Stimulated activated CD8-positive, alpha-beta memory T cell treated with anti-CD3 and anti-CD28 coated beads, Interleukin-4, amount 100 ng/mL, for 24 hours (primary cell): ENCODE results near the gene SLC41A1.
A peak's percentile ranks its signal among the peaks of the same experiment; 100 is the strongest.

Experiments used
- DNase-seq: peaks from one replicate; pipeline ENCODE4 v3.0.0-alpha.2; 2020; ENCODE audit warnings: low read depth

The SLC41A1 gene

DNA sequence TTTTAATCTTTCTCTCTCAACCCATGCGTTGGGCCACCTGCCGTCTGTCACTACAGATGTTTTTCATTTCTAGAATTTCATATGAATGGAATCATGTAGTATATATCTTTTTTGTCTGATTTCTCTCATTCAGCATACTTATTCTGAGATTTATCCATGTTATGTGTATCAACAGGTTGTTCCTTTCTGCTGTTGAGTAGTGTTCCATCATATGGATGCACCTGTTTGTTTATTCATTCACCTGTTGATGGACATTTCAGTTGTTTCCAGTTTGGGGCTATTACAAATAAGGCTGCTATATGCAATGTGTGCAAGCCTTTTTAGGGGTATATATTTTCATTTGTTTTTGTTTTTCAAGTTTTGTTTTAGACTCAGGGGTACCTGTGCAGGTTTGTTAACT, 9.4 kb upstream of the SLC41A1 start:
- DNase-seq = no peak

DNA sequence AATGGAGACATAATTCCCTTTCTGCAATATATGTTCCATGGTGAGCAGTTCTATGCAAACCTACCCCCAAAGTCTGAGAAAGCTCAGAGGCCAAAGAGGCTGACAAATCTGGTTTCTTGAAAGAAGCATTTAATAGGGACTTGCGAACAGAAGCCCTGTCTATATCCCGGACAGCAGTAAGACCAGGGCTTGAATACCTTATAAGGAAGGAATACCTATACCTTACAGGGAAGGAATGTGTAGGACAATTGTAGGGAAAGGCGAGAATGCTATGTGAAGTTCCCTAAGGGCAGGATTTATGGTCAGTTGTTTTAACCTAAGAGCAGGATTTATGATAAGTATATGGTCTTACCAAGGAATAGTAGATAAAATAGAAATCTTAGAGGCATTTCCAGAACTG, 5.0 kb upstream of the SLC41A1 start:
- DNase-seq = no peak

DNA sequence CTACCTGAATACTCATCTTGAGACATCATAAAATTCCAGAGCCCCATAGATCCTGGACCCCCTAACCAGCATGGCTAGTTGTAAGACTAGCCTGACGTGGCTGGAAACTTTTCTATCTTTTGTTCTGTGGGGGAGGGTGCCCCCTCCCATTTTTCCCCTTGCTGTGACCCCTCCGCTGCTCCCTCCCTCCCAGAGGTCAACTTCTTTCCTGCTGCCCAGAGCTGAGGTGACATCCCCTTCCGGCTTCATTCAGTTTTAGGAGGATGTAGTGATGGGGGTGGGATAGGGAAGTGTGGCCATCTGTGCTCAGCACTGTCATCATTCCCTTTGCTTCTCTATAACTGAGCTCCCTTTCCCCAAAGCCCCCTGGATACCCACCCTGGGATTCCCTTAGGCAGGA, 4.4 kb upstream of the SLC41A1 start:
- DNase-seq = no peak

DNA sequence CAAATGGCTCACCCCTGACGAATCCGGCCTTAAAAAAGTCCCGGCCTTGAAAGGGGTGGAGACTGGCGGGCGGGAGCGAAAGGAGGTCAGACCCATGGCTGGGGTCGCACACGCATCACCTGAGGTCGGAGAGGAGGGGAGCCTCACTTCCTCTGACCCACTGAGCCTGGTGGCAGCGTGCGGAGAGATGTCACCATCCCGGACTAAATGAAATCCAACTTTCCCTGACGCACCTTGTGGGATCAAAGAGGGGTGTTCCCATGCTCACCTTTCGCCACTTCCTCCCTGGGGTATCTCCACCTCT, 709 bp upstream of the SLC41A1 start:
- no peak for DNase-seq

DNA sequence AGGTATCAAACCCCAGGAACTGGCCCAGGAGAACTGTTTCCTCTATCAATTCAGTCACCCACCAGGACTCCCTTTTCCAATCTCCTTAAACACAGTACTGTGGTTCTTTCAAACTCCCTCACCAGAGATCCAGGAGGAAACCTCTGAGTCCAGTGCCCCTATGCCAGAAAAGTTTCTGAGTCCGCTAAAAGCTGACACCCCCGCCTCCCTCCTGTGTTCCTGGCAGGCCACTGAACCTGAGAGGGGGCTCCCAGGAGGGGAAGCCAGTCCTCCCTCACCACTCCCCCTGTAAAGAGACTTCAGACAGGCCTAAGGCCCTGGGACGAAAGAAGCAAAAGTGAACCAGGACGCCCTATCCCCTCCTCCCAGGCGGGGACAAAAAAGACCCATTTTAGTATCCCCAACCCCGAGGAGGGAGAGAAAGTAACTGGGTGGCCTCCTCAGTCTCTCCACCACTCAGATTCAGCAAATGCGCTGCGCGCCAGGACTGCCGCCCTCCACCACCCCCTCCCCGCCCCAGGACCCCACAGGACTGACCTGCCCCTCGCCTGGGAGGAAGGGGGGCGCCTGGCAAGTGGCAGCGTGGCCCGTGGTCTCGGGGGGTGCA, 624 bp downstream of the SLC41A1 start:
- no peak for DNase-seq

DNA sequence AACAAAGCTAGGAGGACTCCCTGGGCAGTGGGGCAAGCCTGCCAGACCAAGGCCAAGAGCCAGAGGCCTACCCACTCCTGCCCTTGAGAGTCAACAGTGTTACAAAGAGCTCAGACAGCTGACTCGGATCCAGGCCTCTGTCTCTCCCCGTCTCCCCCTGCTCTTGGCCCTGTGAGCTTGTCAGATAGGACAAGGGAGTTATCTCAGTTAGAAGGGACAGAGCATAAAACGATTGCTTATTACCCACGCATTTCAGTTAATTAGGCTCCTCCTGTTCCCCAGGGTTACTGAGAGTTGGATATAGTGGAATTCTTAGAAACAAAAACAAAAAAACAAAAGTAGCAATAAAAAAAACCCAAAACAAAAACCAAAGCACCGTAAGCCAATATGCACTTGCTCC, 1.3 kb downstream of the SLC41A1 start:
- DNase-seq = no peak

DNA sequence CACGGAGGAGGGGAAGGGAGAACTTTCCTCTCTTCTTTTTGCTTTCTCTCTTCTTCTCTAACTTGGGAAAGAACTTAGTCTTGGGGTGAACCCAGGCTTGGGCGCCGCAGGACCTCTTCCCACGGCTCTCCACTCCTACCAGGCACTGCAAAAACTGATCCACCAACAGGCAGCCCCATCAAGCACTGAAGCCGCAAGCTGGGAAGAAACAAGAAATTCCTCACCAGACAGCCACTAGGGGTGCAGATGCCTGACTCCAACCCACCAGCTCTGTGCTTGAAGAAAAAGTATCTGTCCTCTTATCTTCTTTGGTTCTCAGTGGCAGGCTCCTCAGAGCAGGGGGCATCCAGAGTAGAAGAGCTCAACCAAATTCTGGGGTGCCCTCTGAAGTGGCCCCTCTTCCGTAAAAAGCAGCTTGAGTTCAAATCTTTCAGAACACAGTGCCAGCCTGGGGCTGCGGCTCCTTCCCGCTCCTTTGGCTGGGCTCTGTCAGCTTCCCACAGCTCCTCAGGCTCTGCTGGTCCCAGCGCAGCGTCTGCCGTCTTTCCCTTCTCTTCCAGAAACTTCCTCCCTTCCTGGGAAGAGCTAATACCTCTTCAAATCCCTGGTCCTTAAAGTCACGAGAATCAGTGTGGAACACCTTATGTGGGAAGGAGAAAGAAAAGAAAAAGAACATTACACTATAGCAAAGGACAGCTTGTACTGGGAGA, 2.4 kb downstream of the SLC41A1 start:
- DNase-seq = no peak

DNA sequence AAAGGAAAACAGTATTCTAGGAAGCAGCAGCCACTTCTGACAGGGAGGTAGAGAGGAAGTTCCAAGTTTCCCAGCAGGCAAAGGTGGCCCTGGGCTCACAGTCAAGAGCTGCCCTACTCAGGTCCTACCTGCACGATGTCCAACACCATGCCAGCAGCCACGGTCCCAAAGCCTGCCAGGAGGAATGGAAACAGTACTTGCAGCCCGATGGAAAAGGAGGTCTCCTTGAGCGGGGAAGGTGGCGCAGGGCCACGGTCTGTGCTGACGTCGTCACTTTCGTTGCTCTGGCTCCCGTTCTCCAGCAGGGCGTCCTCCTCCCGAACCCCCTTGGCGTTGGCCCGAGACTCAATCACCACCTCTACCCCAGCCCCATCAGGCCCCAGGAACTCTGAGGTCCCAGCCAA, 3.1 kb downstream of the SLC41A1 start:
- DNase-seq = no peak

DNA sequence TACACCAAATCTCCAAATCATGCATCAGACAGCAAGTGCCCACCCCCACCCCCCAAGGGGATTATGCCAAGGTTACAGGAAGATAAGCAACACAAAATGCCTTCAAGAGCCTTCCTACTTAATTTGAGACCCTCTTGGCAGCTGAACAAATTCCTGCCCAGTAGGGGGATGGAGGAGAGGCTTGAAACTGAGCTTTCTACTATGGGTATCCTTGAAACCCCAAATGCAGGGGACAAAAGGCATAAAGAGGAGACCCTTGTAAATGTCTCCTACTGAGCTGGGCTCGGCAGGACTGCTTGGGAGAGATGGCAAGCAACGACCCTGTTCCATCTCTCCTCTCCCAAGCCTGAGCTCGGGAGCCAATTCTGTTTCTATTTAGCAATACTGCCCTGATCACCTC, 3.5 kb downstream of the SLC41A1 start:
- DNase-seq = no peak

DNA sequence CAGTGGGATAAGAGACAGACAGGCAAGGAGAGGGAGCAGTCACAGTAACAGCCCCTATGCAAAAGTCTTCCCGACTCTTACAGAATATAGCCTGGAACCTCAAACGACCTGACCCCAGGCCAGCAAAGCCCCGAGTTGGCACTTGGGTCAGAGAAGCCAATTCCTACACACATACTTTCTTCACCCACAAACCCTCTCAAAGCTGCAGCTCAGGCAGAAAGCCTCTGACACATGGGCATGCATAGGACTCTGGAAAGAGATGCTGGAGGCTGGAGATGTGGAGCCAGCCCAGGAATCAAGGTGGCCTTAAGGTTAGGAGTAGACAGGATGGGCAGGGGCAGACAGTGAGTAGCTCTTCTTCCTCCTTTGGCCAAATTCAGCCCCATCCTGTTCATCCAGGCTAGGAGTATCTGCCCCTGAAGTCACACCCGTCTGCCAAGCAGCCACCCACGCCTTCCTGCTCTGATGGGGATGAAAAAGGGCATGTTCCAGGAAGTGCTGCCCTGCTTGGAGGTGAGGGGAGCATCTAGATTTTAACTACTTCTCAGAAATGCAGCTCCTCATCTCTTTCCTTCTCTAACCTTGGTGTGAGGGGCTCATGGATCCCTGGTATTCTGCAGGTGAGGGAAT, 7.8 kb downstream of the SLC41A1 start:
- DNase-seq = peak; percentile 22

DNA sequence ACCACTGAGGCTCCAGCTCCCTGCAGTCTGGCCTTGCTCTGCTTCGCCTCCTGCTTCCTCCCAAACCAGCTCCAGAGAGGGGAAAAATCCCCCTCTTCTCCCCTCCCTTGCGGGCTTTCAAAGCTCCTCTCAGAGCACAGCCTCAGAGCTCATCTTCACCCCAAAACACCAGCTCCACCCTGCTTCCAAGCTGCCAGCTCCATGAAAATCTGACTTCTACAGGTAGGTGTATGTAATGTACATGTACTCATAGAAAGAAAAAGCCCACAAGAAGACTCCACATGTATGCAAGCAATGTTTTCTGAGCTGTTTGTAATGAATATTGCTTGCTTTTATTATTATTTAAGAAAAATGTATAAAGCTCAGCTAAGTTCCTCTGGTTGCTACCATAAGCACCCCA, 8.4 kb downstream of the SLC41A1 start:
- no peak for DNase-seq

DNA sequence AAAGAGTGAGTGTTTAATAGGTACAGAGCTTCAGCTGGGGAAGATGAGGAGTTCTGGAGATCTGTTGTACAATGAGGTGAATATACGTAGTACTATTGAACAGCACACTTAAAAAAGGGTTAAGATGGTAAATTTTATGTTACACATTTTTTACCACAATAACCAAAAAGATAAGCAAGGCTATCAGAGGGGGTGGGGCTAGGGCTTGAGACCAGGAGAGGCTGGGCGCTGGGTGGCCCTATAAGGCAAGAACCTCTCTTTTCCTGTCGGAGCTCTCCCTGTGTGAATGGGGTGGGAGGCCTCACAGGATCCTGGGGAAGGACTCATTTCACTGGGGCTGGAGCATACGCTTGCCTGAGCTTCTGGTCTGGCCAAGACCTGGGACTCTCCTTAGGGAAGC, 9.0 kb downstream of the SLC41A1 start:
- no peak for DNase-seq

DNA sequence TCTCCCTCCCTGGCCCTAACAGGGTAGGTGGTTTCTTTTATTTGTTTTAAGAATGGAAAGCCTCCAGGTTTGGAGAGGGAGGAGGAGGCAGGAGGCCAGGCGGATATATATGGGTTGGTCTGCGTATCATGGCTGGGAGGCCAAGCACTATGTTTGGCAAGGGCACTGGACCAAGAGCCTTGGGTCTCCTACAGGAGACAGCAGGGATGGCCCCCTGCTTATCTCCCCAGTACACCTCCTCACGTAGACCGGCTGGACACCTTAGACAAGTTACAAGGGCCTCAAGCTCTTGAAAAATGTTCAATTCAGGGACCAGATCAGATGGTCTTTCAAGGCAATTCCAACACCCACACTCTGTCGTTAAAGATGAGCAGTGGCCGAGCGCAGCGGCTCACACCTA, 10.9 kb downstream of the SLC41A1 start:
- no peak for DNase-seq

DNA sequence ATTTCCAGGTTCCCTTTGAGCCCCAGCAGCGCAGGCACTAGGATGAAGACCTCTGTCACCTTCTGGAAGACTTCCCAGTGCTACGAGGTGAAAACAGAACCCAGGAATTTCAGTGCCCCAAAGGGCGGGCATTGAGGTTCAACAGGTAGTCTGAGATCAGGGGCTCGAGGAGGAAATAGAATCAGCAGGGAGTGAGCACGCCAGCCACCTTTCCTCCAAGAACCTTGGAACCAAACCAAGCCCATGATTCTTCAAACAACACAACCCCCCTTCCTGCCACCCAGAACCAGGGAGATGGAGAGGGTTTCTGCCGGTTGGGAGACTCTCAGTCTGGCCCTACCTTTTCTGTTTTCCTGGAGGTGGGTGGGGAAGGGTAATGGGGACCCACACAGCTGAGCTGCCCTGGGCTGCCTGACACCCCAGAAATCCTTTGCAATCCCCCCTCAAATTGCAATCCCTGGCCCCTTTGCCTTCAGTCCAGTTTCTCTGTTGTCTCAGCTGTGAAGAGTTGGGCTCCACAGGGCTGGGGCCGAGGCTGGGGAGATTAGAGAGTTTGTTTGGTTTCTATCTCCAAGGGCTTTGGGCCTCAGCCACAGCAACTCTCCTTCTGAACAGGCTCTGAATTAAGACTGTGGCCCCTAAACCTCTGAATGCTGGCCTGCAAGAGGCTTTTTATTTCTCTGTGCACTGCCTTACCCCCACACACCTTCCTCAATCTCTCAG, 11.9 kb downstream of the SLC41A1 start:
- no peak for DNase-seq

DNA sequence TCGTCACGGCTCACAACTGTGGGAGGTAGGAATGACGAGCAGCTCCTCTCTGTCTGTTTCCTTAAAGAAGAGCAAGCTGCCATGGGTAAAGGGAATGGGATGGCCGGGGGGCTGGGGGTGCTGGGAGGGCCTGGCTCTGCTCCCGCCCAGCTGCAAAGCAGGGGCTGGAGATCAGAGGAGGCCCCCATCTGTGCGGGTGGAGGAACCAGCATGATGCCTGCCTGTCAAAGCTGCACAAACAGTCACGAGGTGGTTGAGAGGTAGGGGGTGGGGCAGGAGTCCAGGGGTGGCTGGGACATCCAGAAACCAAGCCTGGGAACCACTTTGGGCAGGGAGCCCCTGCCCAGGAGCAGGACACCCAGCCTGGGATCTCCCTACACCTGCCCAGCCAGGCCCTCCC, 12.6 kb downstream of the SLC41A1 start:
- no peak for DNase-seq

DNA sequence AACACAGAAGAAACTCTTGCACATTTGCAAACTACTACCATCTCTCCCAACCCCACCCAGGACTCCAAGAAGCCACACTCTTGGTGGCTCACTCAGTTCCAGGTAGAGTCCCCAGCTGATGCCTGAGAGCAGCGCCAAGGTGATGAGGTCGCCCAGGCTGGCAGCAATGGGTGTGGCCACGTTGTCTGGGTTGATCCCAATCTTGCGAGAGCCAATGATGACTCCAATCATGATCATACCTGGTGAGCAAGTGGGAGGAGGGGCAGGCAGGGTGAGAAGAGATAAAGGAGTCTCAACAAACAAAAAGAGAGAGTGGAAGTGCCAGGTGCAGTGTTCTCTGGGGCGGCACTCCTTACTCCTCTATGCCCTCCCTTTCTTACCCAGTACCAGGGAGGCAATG, 14.4 kb downstream of the SLC41A1 start:
- no peak for DNase-seq

DNA sequence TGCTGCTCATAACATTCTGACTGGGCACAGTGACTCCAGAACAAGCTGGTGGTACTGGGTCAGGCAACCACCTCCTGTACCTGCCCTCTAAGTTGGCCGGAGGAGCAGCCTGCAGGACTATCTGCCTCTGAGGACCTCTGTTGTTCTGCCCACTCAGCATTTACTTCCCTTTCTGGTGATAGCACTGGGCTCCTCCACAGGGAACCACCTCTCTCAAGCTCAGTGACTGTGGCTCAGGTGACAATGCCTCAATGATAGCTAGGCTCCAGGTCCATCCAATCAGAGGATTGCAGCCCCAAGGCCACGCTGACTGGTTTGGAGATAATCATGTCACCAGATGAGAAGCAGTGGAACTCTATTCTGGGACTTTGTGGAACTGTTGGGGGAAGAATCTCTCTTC, 15.8 kb downstream of the SLC41A1 start:
- DNase-seq = no peak

DNA sequence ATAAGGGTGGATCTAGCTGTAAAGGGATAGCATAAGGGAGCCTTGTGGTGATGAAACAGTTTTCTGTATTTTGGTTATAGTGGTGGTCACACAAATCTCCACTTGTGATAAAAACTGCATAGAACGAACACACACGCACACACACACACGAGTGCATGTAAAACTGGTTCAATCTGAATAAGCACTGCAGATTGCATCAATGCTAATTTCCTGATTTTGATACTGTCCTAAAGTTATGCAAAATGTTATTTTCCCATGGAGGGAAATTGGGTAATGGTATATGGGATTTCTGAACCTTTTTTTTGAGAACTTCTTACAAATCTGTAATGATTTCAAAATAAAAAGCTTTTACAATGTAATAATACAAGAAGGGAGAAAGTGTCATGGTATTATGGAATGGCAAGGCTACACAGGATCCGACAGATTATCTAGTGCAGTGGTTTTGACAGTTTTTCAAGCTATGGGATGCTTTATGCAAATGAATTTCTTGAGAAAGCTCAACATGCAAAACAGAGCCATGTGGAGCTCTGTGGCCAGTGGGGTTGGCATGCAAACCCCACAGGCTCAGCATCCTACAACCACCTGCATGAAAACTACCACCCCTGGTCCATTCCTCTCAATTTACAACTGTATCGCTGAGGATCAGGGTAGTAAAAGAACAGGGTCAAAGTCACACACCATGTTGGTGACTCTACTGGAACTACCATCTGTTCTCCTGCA, 18.8 kb downstream of the SLC41A1 start:
- no peak for DNase-seq

DNA sequence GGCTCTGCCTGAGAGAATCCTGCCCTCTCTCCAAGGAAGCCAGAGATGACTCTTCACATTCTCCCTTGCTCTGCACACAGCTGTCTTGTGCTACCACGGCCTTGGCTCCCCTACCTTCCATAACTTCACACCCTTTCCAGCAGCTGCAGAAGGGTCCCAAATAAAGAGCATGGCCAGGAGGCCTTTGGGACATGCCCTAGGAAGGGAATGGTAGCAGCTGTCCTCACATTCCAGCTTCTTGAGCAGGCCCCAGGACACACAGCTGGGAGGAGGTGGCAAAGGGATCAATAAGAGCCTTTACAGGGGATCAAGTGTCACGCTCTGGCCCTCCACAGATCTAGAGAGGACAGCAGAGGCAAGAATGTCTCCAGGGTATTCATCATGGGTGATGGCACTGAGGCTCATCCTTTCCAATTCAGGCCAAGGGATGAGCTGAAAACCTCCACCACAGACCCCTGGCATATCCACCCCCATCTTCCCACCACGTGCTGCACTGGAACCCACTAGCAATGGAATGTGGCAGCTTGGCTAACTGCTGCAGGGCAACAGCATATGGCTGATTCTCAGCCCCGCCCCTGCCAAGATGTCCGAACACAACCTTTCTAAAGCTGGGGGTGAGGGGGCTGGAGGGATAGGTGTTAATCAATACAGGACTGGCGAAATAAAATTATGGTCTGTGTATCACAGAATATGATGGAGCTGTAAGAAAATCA, 19.9 kb downstream of the SLC41A1 start:
- no peak for DNase-seq

DNA sequence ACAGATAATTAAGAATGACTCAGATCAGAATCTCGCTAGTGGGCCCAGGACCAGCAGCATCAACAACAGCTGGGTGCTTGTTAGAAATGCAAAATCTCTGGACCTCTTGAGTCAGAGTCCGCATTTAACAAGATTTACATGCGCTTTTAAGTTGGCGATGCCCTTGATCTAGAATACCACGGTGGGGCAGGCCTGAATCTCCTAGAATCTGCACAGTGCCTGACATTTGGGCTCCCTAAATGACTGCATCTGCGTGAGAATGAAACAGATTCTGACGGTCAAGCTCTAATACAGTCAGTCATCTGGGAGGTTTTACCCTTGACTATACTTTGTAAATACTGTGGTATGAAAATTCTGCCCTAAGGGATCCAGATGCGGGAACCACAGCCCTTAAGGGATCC, 20.5 kb downstream of the SLC41A1 start:
- no peak for DNase-seq

DNA sequence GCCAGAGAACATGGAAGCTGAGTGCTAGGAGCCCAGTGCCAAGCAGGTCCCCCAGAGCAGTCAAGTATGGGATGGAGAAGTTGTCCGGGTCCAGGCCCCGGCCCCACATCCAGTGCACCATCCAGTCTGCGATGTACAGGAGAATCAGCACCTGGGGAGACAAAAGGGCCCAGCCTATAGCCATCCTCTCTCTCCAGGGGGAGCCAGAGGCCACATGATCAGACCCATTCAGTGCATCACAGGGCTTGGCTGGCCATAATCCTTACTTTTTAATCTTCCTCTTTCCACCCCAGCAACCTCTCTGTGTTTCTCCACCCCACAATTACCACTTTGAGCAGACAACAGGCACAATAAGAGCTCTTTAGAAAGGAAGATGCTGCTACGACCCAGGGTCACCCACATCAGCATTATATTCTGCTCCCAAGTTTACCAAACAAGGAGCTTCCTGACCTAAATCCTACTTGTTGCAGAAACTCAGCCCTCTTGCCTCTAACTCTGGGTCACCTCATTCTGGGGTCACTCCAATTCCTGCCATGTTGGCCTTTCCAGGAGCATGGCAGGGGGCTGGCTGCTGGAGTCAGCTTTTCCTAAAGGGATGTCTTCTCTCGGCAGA, 21.3 kb downstream of the SLC41A1 start:
- peak; percentile 41 for DNase-seq
